ENCODE data around the gene TRPM3.

The TRPM3 gene

DNA sequence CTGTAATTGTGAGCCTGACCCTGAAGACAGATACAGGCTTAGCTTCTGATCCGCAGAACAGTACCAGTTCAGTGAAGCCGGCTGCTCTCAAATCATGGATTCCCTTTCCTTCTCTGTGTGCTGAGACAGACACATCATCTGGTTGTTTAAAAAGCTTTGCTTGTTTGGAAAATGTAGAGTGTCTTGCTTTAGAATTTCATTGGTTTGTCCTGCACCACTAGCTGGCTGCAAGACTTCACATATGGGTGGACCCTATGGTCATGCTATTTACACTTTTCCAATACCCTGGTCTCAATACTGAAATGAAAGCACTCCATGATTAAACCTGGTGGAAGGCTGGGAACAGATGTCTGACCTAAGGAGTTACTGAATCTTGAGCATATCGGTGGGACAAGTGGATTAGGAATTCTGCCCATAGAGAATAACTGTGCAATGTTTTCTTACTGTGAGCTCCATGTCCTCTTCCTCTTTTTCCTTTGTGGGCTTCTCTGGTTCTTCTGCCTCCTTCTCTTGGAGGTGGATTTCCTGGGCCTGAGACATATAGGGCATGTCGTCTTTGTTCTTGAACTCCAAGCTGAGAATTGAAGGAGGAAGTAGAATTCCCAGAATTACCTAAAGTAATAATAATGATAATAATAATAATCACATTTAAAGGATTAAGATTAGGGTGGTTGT lies 505.8 kb downstream of the TRPM3 start:
- no peak for DNase-seq (ENCODE audit: low read depth in 1 of 2, low spot score in 1 of 2)

DNA sequence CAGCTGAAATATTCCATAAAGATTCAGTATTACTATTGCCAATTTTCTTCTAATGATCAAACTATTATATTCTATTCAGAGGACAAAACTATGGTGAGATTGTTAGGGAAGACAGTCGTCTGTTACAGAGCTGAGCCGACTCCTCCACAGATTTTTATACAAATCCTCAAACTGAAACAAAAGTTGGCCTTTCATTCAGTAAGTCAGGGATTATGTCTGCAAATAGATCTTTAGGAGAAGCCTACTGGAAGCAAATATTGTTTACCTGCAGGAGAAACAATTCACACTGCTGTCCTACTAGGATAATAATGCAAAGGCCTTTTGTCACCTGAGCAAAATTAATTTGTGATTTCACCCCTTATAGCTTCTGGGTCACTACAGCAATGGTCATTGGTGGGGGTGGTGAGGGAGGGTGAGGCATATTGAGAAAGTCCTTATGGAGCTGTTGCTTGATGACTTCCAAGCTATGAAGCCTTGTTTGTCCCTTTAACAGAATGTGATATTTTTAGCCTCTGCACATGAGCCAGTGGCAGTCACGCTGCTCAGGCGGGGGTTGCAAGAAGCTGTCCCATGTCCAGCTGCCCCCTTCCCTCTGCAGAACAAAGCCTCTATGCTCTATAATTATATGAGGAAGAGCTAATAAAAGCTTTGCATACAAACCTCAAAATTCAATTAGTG lies 506.5 kb downstream of the TRPM3 start:
- DNase-seq (ENCODE audit: low read depth in 1 of 2, low spot score in 1 of 2): no peak

DNA sequence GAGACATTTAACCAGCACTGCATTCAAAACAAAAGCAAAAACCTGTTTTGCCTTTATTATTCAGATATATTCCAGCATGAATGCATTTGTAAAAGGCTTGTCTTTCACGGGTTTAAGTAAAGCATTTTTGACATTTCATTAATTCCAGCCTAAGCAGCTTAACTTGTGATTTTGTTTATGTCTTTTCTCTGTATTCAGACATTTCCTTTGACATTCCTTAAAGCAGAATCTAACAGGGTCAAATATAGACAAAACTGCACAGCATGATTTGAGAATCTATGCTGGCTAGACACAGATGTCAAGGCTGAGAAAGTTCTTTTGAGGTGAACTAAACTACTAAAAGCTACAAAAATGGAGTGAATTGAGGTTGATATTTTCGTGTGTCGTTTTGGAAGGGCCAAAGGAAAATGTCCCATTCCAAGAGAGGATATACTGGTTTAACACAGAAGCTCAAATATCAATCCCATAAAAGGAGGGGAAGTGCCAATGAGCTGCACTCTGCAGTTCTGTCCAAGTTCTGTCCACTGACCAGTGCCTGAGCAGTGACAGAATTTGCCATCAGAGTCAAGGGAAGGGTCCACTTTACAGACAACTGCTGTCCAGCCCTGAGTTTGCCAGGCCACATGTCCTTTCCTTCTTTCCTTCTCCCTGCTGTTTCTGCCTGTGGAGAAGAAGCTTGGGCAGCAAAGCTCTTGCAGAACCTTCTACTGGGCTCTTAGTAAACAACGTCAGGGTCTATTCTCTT lies 508.2 kb downstream of the TRPM3 start:
- DNase-seq (ENCODE audit: low read depth in 1 of 2, low spot score in 1 of 2): no peak

DNA sequence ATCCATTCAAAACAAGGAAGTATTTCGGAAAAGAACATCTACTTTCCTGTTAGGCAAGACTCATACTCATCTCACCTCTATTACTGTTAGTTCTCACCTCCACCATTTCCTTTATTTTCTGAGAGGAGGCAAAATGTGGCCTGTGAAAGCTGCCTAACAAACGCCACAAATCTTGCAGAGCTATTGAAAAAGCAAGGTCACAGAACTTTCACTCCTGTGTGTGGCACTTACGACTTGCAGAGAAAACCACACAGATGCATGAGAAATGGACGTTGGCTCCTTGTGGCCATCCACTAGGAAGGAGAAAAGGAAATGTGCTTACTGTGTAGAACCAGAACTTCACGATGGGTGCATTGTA lies 511.2 kb downstream of the TRPM3 start:
- DNase-seq (ENCODE audit: low read depth in 1 of 2, low spot score in 1 of 2): no peak

DNA sequence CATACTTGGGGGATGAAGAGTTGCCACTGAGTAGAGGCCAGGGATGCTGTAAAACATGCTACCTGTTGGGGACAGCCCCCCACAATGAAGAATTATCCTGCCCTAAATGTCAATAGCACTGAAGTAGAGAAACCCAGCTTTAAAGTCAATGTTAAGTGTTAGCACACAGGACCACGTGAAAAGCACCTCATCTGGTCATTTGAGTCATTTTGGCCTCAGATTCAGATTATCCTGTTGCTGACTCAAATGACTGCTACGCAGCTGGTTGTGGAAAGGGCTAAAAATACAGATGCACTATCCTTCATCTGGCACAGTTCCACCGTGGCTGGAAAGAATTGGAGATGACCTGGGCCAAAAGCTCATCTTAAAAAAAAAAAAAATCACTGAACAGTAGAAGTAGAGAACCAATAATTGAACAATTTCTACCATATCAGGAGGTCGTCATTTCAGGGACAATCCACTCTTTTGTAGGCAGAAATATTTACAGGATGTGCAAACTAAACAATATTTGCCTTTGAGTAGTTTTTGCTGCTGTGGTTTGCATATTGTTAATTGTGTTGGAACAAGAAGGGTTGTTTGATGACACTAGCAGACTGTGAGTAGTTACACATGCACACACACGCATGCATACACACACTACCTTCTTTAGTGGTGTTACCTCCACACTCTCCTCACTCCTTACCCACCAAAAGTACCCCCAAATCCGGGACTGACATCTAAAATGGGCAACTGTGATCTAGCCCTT lies 511.7 kb downstream of the TRPM3 start:
- no peak for DNase-seq (ENCODE audit: low read depth in 1 of 2, low spot score in 1 of 2)

- DNase-seq (ENCODE audit: low read depth in 1 of 2, low spot score in 1 of 2): no peak
These were observed 512.4 kb downstream of the TRPM3 start for GRCh38 chr9:70609011-70609410.

DNA sequence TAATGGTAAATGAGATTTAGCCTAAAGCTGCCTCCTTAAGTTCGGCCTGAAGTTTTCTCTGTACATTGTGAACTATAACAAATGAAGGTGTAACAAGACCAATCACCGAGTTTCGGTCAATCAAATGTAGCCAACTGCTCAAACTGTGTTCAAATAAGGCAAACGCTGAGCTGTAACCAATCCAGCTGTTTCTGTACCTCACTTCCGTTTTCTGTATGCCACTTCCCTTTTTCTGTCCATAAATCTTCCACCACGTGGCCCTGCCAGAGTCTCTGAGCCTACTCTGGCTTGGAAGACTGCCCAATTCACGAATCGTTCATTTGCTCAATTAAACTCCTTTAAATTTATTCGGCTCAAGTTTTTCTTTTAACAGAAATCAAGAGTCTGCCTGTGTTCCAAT lies 513.5 kb downstream of the TRPM3 start:
- peak in 1 of 2 donors; percentile 2 for DNase-seq (ENCODE audit: low read depth in 1 of 2, low spot score in 1 of 2)

DNA sequence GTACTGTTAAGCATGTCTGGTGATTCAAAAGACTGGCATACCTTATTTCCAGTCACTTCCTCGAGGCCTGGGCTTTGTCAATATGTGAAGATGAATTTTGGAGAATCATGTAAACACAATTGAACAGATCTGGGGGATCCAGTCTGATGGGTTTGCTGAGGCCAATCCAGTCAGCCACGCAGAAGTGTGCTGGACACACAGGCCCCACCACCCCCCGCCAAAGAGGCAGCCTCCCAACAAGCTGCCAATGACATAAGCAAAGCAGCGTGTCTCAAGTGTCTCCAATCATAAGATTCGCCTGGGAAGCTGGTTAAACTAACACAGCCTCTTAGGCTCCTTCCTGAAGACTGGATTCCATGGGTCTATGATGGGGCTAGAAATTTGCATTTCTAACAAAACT lies 514.1 kb downstream of the TRPM3 start:
- DNase-seq (ENCODE audit: low read depth in 1 of 2, low spot score in 1 of 2): no peak

- no peak for DNase-seq (ENCODE audit: low read depth in 1 of 2, low spot score in 1 of 2)
These were observed 518.4 kb downstream of the TRPM3 start for GRCh38 chr9:70603020-70603411.

DNA sequence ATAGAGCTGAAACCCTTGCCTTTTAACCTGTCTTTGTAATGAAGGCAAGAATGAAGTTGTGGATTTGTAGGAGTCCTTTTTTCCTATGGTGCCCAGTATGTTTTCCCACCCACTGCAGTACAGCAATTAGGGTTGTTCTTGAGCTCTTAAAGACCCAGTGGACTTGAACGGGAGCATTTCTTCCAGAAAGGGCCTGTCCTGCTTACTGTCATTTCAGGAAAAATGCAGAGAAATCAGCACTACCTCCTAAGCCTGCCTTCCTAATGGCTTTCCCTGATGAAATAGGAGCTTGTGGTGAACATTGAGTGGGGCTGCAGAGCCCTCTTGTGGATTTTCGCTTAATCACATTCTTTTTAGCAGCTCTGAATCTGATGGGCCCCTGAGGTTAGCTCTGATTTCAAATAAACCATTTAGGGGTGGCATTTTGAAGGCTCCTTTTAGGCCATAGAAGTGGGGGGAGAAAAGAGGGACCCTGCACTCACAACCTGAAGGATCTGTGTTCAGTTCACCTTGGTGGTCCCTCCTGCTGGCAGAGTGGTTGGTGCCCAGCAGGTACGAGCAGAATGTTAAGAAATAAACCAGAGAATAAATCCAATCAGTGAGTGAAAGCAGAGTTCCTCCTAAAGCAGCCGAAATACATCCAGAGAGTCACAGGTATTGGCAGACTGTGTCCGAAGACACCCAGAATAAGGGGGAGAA lies 519.0 kb downstream of the TRPM3 start:
- peak; percentile 16 to 31 for DNase-seq (ENCODE audit: low read depth in 1 of 2, low spot score in 1 of 2)

DNA sequence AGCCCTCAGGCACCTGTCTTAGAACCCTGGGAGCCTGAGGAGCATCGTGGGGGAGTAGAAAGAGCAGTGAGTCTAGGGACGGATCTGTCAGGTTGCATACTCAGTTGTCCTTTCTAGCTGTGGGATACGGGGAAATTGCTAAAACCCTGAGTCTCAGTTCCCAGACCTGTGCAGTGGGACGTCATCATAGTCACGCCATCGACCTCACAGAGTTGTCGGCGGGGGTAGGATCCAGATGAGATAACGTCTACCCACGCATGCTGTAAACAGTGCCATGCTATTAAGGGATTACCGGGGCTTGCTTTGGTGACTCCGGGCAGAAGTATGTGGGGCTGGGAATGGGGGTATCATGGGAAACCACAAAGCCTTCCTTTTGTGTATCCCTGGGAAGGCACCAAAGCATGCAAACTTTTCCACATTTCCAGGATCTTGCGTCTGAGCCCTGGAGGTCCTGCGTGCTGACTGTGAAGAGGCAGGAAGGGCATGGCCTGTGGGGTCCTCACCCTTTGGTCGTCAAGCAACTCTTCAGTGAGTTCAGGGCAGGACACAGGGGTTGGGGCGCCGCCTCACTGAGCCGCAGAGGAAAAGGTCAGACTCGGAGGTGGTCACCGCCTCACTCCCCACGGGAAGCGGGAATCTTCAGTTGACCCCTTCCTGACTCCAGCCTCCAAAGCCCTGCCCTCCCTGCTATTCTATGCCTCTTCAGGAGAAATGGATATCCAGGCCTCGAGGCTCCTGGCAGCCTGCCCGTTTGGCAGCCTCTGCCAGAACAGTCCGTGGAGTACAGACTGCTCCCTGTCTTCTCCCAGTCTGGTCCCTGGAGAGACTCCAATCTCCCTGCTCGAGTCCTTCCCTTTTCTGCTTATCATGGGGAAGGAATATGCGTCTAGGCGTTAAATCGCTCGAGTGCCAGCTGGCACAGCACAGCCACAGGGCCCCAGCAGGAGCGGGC lies 520.1 kb downstream of the TRPM3 start:
- no peak for DNase-seq (ENCODE audit: low read depth in 1 of 2, low spot score in 1 of 2)

- no peak for DNase-seq (ENCODE audit: low read depth in 1 of 2, low spot score in 1 of 2)
These were observed 520.9 kb downstream of the TRPM3 start for GRCh38 chr9:70600506-70600905.

- no peak for DNase-seq (ENCODE audit: low read depth in 1 of 2, low spot score in 1 of 2)
These were observed 523.5 kb downstream of the TRPM3 start for GRCh38 chr9:70597886-70598285.

GRCh38 chr9:70595211-70595610 lies 526.2 kb downstream of the TRPM3 start:
- no peak for DNase-seq (ENCODE audit: low read depth in 1 of 2, low spot score in 1 of 2)

DNA sequence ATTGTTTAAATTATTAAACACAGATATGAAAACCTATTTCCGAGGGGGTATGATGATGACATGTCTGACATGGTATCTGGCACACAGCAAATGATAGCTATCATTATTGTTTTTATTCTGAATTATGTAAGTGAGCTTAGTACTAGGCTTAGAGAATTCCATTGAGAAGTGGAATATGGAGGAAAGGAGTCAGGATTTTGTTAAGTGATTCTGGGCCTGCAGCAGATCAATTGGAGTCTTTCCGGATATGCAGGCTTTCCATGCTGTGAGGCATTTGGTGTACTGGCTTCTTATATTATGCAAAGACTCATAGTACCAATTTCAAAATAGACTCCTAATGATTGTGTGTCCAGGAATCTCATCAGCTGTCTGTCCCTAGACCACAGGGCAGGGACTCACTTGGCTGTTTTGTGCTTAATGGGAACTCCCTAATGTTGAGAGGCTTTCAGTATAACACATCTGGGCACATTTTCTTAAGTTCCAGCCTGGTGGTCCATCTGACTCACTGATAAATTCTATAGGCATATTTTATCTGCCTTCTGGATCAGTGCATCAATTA lies 527.0 kb downstream of the TRPM3 start:
- DNase-seq (ENCODE audit: low read depth in 1 of 2, low spot score in 1 of 2): no peak

GRCh38 chr9:70593241-70593640 lies 528.2 kb downstream of the TRPM3 start:
- DNase-seq (ENCODE audit: low read depth in 1 of 2, low spot score in 1 of 2): no peak

GRCh38 chr9:70590315-70590677 lies 531.1 kb downstream of the TRPM3 start:
- DNase-seq (ENCODE audit: low read depth in 1 of 2, low spot score in 1 of 2): no peak

DNA sequence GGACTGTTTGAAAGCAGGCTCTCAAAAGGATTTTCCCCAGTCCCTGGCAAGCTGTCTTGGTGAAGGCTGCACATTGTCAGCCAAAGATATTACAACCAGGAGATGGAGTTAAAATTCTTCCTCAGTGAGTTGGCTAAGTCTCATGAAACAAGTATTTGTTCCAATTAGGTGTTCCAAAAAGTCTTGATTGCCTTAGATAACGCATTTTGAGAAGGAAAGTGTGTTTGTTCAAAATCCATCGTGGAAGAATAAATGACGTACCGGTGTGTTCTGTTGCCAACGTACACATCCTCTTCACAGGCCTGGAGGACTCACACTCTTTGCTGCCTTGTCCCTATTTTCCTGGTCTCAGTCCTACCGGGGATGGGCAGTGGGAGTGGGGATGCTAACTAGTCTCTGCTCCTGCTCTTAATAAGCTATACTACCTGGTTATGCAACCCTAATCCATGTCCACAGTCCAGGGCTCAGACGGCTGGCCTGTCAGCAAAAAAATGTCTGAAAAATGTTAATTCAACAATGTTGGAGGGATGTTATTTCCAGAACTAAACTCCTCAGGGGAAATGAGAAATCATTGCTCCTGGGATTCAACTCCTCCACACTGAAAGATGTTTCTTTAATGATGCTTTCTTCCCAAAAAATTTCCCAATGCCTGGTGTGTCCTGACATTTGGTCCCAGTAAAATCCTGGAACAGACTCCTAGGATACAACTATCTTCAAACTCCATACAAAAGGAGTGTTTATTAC lies 531.7 kb downstream of the TRPM3 start:
- DNase-seq (ENCODE audit: low read depth in 1 of 2, low spot score in 1 of 2): no peak

GRCh38 chr9:70588999-70589398 lies 532.4 kb downstream of the TRPM3 start:
- no peak for DNase-seq (ENCODE audit: low read depth in 1 of 2, low spot score in 1 of 2)

Measured in activated CD4-positive, alpha-beta T cell treated with anti-CD3 and anti-CD28 coated beads, Interleukin-2, amount 50 U/mL, for 24 hours (primary cell).